ENCODE results near the gene FBXO34.

The FBXO34 gene

DNA sequence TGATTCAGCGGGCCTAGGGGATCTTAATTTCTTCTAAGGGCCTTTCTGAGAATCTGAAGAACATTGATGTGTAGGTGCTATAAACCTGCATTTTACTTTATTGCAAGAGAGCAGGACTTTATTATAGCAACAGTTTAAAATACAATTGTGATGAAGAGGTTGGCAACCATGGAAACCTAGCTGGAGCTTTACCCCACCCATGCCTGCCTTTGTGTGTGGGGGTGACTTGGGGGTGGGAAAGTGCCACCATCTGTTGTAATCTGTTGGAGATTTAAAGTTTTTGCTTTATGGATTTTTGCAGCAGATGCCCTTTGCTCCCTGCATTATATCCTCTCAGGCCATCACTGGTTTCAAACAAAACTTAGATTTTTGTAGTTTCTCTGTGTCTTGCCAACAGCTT lies 75.8 kb downstream of the FBXO34 start:
- no peak for DNase-seq (ENCODE audit: low spot score)

DNA sequence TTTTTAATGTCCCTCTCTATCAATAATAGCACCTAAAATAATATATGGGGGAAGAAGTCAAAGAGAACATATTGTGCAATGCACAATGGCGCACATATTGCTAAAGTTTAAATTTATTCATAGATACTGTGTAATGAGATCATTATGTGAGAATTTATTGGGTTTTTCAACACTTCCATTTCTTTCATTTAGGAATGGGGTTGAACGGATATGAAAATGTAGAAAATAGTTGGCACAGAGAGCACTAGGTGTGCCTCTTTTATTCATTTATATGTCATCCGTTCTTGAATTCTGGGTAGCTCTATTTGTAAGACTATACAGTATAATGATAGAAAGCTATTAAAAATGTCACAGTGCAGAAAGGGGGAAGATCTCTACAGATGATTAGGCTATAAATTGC lies 76.5 kb downstream of the FBXO34 start:
- DNase-seq (ENCODE audit: low spot score) = no peak

DNA sequence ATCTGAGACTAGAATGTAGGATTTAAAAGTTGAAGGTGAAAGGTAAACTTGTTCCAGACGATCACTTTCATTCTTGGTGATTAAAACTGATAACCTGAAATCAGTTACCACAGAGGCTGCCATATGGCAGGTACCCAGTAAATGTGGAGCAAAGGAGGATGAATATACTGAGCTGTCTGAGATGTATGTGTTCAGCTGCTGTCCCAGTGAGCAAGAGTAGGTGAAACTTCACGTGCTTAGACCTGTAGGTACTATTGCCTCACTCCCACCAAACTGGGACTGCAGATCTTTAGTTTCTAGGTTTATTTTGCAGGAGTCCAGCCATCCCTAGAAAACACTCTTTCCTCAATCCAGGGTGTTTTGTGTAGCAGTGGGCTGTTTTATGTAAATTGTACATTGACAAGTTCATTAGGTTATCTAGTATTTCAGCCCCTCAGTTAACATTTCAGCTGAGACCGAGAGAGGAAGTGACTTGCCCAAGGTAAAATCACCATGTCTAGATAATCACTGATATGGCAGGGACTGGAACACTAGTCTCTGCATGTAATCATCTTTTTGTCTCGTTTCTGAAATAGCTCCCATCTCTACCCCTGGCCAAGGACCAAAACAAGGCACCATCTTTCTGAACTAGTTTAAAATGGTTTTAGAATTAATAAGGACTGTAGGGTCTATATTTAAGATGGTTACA lies 77.7 kb downstream of the FBXO34 start:
- DNase-seq (ENCODE audit: low spot score) = no peak

DNA sequence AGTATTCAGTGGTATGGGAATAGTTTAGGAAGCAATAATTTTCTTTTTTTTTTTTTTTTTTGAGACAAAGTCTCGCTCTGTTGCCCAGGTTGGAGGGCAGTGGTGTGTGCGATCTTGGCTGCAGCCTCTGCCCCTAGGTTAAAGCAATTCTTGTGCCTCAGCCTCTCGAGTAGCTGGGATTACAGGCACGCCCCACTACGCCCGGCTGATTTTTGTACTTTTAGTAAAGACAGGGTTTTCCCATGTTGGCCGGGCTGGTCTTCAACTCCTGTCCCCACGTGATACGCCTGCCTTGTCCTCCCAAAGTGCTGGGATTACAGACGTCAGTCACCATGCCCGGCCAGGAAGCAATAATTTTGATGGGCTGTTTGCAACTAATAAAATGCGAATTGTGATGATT lies 78.3 kb downstream of the FBXO34 start:
- no peak for DNase-seq (ENCODE audit: low spot score)

DNA sequence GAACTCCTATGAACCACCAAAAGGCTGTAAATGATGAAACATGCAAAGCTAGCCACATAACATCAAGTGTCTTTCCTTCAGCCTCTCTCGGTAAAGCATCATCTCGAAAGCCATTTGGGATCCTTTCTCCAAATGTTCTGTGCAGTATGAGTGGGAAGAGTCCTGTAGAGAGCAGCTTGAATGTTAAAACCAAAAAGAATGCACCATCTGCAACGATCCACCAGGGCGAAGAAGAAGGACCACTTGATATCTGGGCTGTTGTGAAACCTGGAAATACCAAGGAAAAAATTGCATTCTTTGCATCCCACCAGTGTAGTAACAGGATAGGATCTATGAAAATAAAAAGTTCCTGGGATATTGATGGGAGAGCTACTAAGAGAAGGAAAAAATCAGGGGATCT lies 79.2 kb downstream of the FBXO34 start:
- DNase-seq (ENCODE audit: low spot score) = no peak

DNA sequence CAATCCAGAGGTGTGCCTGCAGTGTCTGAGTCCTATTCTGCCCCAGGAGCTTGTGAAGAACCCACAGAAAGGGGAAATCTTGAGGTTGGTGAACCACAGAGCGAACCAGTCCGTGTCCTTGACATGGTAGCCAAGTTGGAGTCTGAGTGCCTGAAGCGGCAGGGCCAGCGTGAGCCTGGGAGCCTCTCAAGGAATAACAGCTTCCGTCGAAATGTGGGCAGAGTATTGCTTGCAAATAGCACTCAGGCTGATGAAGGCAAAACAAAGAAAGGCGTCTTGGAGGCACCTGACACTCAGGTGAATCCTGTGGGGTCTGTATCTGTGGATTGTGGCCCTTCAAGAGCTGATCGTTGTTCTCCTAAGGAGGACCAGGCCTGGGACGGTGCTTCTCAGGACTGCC lies 79.9 kb downstream of the FBXO34 start:
- no peak for DNase-seq (ENCODE audit: low spot score)

DNA sequence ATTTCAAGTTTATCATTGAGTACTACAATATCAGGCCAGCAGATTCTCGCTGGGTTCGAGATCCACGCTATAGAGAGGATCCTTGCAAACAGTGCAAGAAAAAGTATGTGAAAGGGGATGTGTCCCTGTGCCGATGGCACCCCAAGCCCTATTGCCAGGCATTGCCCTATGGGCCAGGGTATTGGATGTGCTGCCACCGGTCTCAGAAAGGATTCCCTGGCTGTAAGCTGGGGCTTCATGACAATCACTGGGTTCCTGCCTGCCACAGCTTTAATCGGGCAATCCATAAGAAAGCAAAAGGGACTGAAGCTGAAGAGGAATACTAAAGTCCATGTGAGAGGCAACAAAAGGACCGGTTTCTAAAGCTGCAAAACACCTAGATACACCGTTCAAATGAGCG lies 81.0 kb downstream of the FBXO34 start:
- DNase-seq (ENCODE audit: low spot score) = no peak

DNA sequence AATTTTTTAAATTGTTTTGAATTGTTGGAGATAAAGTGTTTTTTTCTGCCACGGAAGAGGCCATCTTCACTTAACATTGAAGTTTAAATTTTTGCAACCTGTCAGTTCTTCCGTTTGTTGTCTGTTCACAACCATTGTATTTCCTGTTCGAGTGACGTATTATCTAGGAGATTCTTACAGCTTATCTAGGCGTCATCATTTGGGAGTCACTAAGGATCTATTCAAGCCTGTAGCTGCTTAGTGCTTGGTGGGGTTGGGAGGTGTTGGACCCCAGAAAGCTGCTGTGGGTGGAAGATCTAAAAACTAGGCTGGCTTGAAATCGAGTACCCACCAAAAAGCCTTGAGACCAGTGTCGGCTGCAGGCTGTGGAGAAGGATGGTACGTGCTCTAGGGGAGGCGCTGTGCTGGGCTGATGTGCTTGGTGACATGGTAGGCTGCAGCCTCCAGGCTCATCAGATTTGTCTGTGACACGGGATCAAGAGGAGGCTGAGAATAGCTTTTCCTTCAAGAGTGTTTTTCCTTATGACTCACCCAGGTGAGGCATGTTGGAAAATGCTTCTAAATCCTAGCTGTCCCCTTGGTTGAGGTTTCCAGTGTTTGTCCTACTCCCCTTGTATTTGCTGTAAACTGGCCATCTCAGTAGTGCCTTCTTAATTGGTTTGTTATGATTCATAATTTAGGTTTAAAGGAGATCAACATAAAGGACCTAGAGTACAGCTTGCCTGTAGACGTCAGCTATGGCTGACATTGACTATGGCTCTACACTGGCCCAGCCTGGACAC lies 82.7 kb downstream of the FBXO34 start:
- DNase-seq (ENCODE audit: low spot score) = no peak

DNA sequence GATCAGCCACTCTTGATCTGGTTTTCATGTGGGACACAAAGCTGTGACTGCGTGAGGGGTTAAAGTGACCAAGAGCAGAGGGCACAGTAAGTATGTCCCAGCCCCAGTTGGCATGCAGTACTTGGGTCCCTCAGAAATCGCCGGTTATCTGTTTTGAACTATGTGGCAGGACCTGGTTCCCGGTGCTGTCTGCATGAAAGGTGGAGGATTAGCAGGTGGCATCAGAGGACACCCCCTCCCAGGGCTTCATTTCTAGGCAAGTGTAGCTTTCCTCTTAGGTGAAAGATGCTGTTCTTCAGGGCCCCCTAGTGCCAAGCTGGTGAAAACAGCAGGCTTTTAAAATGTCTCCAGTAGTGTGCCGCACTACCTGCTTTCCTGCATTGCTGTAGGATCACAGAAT lies 83.3 kb downstream of the FBXO34 start:
- DNase-seq (ENCODE audit: low spot score) = peak; percentile 58

DNA sequence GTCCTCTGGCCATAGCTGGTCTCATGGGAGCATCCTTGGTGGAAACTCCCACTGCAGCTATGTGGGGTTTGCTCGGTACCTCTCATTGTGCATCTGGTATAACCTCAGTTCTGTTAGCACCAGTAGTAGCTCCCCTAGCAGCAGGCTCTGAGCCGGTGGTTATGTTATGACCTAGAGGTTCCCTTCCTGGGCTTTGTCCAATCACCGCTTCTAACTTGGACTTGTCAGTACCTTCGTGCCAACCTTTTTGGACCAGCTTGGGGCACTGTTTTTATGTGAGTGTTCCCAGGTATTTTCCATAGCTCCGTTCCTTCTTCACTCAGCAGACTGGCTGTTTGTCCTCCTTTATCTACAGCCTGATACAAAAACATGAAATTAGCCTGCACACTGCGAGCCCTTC lies 84.7 kb downstream of the FBXO34 start:
- DNase-seq (ENCODE audit: low spot score) = no peak

DNA sequence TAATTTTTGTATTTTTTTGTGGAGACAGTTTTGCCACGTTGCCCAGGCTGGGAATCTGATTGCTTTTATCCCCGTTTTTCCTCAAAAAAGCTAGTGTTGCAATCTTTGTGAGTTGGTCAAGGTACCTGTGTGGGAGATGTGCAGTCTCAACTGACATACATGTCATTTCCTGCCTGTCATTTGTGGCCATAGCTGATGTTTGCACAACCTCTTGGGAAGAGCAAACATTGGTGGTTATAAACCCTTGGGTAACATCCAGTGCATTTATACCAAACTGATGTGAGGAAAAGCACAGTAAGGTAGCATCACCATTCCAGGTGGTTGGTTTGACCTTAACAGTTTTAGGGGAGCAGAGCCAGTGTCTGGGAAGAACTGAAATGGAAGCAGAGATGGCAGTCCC lies 85.7 kb downstream of the FBXO34 start:
- DNase-seq (ENCODE audit: low spot score) = no peak

DNA sequence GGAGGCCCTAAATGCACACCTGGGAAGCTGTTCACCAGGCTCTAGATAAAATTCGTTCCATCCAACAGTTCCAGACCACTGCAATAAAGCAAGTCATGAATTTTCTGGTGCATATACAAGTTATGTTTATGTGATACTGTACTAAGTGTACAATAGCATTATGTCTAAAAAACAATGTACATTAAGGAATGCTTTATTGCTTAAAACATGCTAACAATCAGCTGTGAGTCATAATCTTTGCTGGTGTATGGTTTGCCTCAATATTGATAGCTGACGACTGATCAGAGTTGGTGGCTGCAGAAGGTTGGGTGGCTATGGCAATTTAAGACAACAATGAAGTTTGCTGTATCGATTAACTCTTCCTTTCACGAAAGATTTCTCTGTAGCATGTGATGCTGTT lies 88.1 kb downstream of the FBXO34 start:
- DNase-seq (ENCODE audit: low spot score) = no peak

DNA sequence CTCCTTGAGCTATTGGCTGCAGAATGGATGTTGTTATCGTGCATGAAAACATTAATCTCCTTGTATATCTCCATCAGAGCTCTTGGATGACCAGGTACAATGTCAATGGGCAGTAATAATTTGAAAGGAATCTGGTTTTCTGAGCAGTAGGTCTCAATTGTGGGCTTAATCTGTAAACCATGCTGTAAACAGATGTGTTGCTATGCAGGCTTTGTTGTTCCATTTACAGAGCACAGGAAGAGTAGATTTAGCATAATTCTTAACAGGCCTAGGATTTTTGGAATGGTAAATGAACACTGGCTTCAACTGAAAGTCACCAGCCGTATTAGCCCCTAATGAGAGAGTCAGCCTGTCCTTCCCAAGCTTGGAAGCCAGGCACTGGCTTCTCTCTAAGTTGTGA lies 90.0 kb downstream of the FBXO34 start:
- DNase-seq (ENCODE audit: low spot score) = no peak

DNA sequence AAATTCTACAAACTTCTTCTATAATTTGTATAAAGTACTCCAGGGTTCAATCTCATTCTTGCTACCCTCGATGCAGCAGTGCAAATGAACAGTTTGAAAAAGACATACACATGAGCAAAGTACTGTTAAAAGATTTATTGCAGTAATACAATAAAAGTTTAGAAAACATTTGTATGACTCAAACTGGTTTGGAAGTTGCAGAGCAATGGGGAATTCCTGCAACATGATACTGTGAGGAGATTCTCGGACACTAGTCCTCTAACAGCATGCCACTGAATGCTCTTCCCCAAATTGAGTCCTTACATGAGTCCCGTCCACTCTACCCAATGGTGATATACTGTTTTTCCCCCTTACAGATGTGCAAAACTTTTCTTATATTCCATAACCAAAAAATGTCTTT lies 95.0 kb downstream of the FBXO34 start:
- DNase-seq (ENCODE audit: low spot score) = no peak

DNA sequence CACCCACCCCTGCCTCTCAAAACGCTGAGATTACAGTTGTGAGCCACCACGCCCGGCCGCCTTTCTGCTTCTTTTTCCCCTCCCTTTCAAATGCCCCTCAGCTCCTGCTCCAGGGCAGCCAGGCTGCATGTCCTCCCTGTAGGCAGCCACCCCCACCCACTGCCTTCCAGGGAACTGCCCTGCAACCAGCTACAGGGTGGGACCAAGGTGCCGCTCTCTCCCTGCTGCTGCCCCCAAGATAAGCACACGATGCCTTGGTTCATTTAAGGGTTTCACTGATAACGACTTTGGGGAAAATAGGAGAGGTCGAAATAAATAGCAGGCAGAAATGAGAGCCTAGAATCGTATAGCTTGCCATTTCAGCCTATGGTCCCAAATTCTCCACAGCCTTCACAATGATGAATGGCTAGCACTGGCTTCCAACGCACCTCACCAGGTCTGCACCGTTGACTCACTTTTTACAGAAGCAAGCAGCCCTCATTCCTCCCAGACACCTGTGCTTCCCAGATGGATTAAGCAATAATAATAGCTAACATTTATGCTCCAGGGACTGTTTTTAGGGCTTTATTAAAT lies 99.7 kb downstream of the FBXO34 start:
- no peak for DNase-seq (ENCODE audit: low spot score)

DNA sequence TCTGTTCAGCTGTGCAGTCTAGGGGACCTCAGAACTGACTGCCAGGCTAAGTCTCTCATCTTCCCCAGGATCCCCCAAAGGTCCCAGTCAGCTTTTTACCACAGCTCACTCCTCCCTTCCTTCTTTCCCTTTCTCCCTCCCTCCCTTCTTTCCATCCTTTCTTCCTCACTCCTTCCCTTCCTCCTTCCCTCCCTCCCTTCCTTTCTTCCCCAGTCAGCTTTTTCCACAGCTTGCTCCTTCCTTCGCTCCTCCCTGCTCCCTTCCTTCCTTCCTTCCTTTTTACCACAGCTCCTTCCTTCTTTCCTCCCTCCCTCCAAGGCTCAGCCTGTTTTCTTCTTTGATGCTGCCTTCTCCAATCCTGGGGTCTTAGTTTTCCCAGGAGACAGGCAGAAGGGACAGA lies 101.2 kb downstream of the FBXO34 start:
- DNase-seq (ENCODE audit: low spot score) = no peak

DNA sequence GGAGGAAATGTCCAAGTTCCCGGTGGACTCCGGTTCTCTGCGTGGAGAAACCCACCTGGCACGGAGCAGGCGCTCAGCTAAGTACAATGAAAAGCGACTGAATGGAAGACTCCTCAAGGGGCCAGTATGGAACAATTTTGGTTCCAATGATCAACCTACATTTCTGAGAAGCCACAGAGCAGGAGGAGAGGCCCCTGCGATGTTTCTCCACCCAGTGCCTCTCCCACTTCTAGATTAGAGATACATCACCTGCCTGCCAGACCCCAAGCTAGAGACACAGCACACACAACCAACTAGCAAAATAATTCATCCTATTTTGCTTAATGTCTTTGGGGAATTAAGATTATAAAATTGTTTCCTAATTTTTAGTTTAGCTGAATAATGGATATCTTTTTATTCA lies 101.6 kb downstream of the FBXO34 start:
- DNase-seq (ENCODE audit: low spot score) = no peak

DNA sequence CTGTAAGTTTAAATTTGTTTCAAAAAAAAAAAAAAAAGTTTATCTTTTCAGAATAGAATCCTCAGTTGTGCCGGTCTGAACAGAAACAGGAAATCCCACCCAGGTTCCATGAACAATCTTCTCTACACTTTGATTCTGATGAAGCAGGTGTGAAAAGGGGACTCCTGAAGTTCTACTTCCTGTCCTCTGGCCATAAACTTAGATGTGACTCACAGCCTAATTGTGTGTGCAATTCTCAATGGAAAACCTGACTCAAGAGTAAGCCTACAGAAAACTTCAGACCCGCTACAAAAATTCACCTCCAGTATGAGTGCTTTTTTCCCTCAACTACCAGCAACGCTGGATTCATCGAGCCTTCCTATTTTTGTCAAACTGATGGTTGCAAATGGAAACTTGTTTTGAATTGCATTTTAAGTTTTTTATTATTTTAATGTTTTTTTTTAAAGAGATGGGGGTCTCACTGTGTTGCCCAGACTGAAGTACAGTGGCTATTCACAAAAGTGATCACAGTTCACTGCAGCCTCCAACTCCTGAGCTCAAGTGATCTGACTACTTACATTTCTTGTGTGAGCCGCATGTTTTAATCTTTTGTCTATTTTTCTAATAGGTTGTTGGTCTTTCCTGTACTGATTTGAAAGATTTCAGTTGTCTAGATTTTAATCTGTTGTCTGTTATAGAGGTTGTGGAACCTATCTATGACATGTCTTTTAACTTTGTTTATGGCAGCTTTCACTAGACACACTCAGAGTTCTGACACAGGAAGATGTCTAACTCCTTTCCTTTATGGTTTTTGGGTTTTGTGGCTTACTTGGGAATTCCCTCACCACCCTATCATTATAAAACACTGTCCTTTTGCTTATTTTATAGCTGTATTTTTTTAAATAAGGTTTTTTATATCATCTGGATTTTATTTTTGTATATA lies 102.8 kb downstream of the FBXO34 start:
- DNase-seq (ENCODE audit: low spot score) = no peak

DNA sequence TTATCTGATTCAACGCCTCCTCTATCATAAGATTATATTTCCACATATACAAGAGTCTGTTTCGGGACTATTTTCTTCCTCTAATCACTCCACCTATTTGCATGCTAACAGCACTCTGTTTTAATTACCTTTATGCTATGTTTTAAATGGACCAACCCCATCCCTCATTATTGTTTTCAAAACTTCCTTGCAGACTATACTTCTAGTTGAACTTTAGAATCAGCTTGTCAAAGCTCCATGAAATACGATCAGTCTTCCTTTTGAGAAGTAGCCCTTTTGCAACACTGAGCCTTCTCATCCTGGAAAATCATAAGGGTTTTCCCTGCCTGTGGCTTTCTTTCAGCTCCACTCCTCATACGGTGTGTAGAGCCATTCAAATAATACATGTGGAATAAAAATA lies 103.5 kb downstream of the FBXO34 start:
- DNase-seq (ENCODE audit: low spot score) = no peak

DNA sequence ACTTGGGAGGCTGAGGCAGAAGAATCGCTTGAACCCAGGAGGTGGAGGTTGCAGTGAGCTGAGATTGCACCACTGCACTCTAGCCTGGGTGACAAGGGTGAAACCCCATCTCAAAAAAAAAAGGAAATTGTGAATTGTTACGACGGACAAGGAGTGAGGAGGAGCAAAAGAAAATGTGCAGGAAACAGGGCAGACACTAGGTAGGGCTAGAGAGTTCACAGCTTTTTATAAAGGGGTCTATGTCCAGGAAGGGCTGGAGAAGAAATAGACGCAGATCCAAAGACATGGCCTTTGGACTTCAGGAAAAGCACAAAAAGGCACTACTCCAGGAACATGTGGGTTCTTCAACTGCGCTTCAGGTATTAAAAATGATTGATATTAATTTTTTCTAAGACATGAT lies 106.0 kb downstream of the FBXO34 start:
- no peak for DNase-seq (ENCODE audit: low spot score)

DNA sequence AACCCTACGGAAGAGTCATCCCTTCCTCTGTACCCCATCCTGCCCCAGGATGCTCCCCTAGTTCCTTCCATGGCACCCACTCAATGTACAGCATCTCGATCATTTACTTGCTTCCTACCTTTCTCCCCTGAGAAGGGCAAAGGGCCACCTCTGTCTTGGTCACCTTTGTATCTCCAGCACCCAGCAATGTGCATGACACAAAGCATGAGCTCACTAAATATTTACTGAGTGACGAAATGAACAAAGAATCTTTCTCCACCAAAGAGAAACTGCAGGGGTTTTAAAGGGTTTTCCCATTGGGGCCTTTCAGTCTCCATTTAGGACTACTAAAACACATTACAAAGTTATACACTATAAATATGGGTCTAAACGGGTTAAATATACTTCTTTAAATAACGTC lies 109.8 kb downstream of the FBXO34 start:
- no peak for DNase-seq (ENCODE audit: low spot score)

DNA sequence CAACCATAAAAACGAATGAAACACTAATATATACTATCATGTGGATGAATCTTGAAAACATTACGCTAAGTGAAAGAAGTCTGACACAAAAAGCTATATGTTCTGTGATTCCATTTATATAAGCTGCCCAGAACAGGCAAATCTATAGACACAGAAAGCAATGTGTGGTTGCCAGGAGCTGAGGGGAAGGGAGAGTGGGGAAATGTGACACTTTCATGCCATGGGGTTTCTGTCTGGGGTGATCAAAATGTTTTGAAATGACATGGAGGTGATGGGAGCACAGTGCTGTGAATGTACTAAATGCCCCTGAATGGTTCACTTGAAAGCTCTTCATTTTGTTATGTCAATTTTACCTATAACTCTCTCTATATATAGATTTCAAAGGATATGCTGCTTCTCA lies 110.3 kb downstream of the FBXO34 start:
- no peak for DNase-seq (ENCODE audit: low spot score)

DNA sequence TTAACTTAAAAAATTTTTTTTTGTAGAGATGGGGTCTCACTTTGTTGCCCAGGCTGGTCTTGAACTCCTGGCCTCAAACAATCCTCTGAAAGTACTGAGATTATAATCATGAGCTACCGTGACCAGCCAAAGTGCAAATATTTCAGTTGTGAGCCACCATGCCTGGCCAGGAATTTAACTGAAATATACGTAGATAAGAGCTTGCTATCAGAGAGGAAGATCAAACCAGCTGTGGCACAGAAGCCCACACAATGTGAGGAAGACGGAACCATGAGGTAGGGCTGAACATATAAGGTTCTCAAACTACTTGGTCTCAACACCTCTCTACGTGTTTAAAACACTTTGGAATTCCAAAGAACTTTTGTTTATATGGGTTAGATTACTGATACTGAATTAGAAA lies 111.3 kb downstream of the FBXO34 start:
- no peak for DNase-seq (ENCODE audit: low spot score)
